CD4-positive, alpha-beta T cell treated with Interleukin-4 for 4 hours (primary cell): ENCODE data around the gene PRDM16.

Experiments
- DNase-seq: peaks from one replicate; pipeline ENCODE4 v3.0.0-alpha.2; 2020

Gene PRDM16

DNA sequence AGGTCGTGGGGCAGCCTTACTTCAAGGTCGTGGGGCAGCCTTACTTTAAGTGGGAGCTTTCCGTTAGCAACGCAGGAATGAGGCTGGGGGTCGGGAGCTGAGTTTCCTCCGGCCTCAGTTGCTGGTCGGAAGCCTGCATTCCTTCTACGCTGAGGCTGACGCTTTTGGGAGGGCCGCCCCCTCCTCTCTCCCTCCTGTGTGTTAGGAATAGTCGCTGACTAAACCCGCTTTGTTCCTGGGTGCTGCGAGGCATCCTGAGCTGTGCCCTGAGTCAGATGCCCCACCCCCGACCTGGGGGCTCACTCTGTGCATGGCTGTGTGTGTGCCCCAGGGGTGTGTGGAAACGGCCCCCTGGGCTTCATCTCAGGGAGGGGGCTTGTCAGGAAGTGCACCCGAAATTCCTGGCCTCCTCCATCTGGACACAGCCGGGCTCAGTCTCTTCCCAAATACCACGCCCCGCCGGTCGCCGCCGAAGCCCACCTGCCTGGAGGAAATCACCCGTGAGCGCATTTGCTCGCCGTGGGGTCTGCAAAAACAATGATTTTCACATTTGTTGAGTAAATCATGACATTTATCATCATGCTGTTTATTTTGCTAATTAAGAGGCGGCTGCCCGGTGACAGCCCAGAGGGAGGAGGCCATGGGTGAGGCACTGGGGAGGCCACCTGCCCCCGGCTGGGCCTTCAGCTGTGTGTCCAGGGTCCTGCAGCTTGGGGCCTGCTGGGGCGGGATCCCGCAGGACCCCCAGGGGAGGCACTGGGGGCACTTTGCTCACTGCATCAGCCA lies 121.4 kb downstream of the PRDM16 start:
- DNase-seq: no peak

DNA sequence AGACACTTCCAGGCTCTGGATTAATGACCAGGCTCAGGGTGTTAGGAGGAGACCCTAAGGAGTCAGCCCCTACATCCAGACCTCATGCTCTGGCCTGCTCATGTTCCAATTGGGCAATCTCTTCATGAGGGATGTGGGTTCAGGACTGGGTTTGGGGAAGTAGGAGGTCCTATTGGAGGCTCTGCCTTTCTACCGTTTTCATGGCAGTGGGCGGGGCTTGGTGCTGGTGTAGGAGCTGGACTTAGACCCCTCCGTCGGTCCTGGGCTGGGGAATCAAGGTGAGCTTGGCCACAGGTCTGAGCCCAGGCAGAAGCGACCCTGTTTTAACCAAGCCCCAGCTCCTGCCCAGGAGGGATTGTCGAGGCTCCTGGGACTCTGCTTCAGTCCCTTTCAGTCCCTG lies 123.4 kb downstream of the PRDM16 start:
- DNase-seq: no peak

DNA sequence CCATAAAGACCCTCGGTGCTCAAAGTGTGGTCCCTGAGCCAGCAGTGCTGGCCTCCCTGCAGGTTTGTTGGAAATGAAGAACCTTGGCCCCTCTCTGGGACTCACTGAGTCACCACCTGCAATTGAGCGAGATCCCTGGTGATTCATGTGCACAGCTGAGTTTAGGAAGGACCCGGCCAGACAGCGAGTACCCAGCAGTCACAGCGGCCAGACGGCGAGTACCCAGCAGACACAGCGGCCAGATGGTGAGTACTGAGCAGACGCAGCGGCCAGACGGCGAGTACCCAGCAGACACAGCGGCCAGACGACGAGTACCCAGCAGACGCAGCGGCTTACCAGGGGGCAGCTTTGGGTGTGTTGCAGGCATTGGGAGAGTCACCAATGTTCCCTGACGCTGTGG lies 123.8 kb downstream of the PRDM16 start:
- no peak for DNase-seq

DNA sequence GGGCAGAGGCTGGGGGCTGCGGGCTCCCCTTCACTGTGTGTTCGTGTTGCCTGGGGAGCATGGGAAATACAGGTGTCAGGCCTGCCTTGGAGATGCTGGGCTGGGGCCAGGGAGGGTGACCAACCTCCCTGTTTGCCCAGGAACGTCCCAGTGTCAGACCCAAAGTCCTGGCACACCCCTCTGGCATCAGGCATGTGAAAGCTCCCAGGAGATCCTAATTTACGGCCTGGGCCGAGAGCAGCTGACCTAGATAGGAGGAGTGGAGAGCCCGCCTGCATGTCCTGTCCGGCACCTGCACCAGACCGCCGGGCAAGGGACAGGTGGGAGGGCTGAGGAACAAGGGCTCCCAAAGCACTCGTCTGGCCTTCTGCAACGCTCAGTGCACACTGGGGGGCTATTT lies 124.8 kb downstream of the PRDM16 start:
- DNase-seq: no peak

DNA sequence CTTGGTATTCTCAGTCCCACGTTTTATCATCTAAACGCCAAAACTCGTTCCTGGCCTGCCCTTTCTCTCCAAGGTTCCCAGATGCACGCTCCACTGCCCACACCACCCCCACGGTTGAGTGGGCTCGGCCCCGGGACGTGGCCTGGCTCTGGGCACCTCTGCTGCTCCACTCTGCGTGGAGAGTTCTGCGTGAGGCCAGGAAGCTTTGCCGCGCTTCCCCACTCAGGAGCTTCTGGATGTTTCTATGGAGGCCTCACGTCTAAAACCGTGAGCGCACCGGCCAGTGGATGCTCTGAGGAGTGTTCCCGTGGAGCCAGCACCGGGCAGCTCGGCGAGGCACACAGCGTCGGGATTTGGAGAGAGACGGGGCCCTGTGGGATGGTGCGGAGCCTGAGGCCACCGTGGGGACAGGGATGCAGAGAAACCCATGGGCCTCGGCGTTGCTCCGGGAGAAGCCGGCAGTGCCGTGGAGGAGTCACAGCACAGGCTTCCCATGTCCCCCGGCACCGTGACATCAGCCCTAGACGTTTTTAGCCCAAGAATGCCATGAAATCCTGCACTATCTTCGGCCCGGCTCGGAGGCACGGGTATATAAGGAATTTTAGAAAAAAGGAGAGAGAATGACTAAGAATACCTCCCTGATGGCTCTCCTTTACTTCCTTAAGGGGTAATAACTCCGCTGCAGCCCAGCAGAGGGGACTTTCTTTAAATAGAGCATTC lies 125.9 kb downstream of the PRDM16 start:
- no peak for DNase-seq

DNA sequence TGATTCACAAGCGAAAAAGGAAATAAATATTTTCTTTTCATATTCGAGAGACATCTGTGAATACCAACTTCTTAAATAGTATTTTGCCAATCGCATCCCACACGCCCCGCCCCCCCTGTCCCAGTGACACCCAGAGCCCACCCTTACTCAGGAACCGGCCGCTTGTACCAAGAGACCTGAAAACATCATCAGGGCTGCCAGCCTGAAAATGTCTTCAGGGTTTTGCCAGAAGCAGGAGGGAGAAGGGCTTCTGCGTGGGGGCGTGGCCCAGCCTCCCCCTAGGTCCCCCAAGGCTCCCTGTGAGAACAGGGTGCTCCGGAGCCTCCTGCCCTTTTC lies 126.4 kb downstream of the PRDM16 start:
- no peak for DNase-seq

DNA sequence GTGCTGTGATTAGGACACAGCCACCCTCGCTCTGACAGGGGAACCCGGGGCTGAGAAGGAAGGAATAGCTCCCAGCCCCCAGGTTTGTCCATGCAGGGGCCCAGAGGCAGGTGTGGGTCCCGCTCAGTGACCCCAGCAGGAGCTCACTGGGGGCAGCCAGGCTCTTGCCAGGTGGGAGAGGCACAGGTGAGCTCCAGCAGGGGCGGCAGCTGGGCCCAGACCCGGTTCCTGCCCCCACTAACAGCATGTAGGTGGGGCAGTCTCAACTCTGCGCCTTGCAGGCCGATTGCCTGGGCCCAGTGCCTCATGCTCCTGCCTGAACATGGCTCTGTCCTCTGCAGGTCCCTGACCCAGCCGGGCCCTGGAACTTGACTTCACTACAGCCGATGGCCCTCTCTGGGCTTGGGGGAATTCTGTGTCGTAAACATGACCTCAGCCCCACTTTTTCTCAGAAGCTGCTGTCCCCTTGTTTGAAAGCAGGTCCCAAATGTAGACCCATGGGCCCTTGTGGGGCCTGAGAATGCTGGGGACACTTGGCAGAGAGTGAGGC lies 127.0 kb downstream of the PRDM16 start:
- DNase-seq: no peak

DNA sequence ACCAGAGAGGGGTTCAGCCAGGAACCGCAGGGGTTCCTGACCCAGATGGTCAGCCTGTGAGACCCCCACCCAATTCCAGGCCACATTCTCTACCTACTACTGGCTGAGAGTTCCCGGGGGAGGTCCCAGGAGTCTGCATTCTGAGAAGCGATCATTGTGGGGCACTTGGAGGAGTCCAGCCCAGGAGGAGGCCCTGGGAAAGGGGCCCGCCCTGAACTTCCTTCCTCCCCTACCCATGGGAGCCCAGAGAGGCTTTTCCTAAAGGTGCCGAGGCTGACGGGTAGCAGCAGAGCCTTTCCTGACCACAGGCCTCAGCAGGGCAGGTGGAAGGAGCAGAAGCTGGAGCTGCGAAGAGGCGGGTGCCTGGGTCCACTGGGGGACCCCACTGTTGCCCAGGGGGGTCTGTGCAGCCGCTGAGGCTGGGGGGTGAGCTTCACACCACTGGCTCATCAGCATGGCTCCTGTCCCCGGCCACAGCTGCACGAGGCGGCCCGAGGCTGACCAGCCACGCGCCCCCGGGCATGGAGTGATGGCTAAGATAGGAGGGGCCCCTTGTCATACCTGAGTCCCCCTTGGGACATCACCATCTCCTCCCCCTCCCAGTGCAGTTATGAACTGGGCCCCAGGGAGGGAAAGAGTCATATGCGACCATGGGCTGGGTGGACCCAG lies 127.7 kb downstream of the PRDM16 start:
- no peak for DNase-seq

DNA sequence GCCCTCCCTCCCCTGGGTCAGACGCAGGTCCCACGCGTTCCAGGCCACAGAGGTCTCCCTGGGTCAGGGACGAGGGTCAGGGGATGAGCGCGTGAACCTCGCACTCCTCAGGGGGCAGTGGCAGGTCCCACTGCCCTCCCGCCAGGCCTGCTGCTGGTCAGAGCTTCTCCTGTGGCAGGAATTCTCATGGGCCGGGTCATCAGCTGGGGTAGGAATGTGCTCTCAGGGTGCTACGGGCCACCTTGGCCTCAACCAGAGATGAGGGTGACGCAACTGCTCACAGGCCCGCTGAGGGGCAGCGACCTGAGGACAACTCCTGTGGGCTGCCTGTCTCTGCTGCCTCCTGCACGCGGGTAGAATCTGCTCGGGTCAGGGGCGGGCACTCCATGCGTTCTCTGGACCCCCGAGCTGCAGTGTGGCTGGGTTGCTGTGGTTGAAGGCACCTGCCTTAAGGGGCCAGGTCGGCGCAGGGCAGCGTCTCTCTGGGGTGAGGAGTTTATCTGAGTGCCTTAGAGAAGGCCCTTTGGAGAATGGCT lies 128.8 kb downstream of the PRDM16 start:
- DNase-seq: no peak

DNA sequence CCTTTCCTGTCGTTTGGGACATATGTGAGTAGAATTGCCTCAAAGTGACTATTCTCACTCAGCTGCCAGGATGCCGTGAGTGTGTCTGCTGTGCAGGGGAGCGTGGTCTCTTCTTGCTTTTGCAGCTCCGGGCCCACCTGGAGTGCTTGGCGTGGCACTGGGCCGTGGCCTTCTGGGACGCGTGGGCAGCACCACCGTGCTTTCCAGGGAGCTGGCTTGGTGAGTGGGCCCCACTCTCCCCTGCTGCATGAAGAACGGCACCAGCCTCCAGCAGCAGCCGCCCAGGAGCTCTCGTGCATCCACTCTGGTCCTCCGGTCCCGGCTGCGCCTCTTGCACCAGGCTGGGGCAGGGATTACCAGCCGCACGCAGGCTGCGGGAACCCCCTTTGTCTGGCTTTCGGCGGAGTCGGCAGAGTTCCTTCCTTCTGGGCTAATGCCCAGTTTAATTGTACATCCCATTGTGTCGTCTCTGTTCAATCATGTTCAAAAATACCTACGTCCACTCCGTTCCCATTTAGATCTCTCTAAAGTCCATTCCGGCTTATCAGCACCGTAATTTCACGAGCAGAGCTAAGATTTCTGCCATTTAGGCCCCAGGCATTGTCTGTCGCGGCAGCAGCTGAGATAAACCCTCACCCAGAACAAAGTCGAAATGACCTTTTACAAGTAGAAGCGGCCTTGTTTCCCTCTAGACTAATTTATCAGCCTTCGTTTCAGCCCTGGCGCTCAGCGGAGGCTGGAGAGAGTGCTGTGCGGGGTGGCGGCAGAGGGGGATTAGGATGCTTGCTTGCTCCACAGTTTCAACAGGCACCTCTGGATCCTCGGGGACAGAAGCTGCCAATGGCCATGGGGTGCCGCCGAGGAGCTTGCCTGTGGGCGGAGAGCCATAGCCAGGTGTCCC lies 129.6 kb downstream of the PRDM16 start:
- no peak for DNase-seq

DNA sequence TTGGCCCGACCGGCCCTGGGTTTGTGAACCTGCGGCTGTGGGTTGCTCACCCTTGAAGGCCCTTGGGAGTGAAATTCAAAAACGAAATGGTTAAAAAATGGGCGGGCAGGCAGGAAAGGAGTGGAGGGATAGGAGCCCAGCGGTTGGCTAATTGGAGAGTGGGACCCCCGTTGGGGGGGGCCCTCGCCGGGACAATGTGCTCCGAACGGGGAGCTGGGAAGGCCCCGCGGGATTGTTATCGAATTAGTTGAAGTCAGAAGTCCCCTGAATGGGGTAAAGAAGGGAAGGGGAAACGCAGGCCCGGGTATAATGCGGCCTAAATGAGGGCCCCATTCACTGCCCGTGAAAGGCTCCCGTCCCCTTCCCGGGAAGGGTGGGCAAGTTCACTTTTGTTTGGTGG lies 135.7 kb downstream of the PRDM16 start:
- no peak for DNase-seq

DNA sequence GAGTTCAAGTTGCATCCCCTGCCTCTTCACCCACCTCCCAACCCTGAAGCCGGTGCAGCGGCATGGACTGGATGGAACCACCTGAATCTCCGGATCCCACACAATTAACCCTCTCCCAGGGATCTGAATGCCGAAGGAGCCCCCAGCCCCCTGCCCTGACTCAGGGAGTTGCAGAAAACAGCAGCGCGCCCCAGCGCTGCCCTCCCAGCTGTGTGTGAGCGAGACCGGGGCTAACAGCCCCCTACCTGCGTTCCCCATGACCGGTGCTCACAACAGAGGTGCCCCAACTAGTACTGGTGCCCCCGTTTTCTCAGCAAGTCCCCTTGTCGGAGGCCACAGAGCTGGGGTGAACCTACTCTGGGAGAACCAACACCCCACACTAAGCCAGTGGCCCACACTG lies 136.8 kb downstream of the PRDM16 start:
- DNase-seq: no peak

DNA sequence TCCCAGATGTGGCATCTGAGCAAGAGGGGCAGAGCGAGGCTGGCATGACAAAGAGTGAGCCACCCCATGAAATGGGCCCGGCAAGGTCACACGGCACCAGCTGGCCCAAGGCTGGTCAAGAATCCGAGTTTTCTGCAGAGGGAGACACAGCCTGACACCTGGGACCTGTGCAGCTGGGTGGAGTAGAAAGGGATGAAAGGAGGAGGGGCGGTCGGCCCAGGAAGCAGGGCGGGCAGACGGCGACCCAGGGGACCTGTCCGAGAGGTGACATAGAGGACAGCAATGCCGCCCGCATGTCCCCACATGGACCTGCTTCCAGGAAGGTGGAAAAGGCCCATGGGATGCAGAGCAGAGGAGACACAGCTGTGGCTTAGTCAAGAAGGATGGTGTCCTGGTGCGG lies 137.7 kb downstream of the PRDM16 start:
- no peak for DNase-seq

DNA sequence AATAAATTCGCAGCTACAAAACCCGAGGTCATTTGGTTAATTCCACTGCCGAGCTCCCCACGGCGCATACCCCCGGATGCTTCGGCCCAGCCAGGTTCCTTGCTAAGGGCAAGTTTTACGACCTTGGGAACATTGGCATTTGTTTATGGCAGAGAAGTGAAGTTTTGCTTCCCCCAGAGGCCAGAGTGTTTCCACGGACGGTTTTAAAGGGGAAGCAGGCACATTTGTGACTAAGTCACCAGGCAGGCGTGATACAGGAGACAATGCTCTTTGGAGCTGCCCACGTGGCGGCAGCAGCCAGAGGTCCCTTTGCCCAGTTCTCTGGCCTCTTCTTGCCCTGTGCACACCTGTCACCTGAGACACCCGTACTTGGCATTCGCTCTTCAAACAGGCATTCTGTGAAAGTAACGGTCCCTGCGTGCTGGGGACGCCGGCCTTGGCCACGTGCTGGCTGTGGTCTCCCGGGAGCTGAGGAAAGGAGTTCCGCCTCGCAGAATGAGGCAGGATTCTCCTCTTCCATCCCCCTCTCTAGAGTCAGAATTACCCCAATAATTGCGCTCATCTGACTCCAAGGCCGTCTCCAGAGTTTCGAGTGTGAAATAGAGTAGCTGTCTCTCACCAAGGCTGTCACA lies 138.3 kb downstream of the PRDM16 start:
- DNase-seq: no peak

DNA sequence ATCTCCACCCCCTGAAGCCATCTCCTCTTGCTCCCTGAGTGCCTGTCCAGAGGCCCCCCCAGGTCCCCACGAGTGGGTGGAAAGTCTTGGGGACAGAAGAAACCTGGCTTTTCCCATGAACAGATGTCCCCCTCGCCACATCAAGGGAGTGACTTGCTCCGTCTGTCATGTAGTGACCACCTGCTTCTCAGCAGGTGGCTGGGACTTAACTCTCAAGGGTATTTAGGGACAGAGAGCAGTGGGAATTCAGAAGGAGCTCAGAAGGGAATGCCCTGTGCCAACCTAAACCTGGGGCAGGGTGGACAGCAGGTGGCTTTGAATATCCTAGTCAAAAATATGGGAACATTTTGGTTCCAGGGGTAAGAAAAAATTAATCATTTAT lies 139.8 kb downstream of the PRDM16 start:
- no peak for DNase-seq

DNA sequence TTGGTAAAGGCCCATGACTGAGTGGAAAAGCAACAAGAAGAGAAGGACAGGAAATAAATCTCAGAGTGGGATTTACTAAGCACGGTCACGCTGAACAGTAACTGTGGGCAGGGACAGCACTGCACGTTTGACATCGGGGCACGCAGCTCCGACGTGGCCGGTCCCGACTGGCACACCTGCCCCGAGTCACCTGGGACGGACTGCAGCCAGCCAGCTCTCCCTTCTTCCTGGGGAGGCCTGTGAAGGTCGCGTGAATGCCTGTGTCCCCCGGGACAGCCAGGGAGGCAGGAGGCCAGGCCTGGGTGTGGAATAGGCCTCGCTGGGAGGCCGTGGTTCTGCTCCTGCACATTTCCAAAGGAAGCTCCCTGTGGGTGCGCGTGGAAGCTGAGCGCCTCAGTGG lies 140.2 kb downstream of the PRDM16 start:
- DNase-seq: no peak

DNA sequence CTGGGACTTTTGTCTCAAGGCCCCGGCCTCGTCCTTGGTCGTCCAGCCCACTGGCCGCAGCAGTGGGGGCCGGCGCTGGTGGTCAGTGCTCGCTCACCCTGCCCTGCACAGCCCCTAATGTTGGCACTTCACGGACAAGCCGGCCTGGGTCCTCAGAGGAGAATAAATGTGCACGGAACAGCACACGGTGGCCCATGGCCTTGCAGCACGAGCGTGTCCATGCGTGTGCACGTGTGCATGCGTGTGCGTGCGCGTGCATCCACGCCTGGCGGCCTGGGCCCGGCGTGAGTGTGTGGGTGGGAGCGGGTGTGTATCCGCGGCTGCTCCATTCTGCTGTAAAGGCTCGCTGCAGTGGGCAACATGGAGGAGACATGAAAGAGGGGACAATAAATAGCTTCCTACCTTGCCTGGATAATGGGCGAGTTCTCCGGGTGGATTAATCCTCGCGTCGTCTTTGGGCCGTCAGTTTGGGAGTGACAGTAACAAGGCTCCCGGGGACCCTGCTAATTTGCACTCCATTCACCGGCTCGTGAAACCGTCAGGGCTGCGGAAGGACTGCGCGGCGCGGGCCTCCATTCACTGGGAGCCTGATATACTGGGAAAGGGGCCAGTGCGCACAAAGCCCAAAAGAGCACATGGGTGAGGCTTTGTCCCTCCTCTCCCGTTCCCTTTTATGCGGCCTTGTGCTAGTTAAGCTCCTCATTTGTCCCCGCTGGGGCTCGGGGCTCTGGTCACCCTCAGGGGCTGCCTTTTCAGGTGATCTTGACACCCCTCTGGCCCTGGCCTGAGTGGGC lies 142.8 kb downstream of the PRDM16 start:
- DNase-seq: no peak

DNA sequence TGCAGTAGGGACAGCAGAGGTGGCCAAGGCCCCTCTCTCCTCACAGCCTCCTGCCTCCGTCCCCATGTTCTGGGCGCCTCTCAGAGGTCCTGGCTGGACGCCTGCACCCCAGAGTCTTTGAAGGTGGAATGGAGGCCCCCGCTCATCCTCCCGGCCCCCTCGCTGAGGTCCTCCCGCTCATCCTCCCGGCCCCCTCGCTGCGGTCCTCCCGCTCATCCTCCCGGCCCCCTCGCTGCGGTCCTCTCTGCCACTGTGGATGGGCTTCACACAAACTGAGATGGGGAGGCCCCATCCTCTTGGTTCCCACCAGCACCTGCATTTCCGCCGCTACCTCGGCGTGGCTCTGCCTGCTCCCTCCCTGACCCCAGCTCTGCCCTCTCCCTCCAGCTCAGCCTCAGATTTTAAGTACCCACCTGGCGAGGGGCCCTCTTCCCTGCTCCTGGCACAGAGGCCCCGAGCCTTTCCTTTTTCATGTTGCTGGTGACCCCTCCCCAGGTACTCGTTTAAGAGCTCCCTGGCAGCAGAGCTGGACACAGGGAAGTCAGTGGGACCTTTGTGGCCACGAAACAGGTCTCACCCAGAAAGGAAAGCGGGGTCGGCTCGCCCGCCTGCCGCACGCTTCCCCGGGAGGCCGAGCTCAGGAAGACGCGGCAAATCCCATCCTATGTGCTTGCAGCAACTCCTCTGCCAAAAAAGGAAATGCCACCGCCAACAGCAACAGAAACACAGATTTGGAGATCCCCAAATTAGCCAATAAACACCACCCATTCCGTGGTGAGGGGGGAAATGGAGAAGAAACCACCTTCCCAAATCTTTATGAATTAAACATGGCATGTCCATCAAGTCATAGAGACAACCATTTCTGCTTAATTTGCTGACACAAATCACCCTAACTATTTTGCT lies 143.7 kb downstream of the PRDM16 start:
- DNase-seq: no peak

DNA sequence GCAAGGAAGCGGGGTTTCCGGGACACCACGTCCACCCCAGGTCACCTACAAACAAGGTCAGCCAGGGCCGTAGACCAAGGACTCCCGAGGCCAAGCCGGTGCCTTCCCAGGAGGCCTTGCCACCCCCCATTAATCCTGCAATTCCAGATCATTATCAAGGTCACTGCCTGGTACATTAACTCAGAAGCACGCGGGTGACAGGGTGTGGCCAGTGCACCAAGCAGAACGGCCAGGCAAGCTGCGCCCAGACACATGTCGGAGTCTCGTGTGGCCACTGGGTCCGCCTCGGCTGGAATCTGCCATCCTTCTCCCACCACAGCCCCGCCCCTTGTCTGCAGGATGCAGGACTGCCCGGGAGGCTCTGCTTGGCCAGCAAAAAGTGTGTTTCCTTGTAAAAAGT lies 144.7 kb downstream of the PRDM16 start:
- no peak for DNase-seq
